CD4-positive, alpha-beta T cell treated with Interferon alpha-2 for 1 hour (primary cell): ENCODE measurements around the gene TNS3.

Experiments used
- DNase-seq, 2 donors: peaks; one replicate each; pipeline ENCODE4 v3.0.0-alpha.2; 2020 to 2022

TNS3 gene

DNA sequence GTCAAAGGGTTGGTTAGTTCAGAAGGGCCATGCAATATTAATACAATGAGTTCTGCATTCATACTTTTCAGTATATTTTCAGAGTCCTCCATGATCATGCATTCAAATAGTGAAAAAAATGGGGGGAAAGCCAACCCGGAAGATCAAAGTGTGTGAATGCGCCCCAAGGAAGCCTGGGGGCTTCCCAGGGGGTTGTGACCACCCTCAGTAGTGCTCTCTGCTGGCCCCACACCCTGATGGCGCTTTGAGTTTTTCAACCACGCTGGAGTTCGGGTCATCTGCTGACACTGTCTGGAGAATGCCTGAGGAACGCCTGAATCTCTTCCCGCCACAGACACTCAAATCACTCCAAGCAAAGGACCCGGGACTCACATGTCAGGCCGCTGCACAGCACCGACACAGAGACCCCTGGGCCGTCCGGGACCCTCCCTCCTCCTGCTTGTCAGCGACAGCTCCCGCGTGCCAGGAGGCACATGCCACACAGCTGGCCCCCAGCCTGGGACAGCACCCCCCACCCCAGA is 1.0 kb downstream of the TNS3 start:
- no peak for DNase-seq

DNA sequence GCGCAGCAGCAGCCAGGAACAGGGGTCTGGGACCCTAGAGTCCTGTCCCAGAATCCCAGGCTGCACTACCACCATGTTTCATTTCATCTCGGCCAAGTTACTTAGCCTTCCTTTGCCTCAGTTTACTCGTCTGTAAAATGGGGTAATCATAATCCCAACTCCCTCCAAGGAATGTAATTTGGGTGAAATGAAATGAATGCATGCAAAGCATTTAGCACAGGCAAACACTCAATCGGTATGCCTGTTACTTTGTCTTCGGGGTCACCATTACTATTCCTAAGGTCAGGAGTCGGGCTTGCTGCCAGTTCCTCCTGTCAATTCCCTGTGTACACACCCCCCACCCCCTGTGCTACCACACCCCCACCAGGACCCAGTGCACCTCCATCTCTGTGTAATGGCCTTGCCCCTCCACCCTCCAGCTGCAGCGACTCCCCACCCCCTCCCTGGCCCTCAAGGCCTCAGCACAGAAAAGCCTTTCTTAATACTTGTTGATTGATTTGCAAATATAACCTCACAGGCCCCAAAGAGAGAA is 1.7 kb downstream of the TNS3 start:
- DNase-seq = no peak

DNA sequence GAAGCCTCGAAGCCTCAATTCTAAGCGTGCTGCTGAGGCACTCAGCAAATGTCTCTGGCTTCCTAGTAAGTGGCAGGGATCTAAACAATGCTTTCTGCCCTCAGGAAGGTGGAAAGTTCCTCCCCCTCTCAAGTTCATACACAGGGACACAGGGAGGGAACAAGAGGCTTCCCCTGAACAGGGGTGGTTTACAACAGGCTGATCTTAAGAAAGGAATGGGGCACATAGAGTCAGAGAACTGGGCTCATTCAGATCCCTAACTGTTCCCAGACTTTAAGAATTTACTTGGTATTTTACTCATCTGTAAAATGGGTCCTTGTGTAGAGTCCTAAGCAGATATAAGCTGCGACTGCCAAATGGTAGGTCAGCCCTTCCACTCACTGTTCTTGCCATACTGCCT is 2.5 kb downstream of the TNS3 start:
- no peak for DNase-seq

DNA sequence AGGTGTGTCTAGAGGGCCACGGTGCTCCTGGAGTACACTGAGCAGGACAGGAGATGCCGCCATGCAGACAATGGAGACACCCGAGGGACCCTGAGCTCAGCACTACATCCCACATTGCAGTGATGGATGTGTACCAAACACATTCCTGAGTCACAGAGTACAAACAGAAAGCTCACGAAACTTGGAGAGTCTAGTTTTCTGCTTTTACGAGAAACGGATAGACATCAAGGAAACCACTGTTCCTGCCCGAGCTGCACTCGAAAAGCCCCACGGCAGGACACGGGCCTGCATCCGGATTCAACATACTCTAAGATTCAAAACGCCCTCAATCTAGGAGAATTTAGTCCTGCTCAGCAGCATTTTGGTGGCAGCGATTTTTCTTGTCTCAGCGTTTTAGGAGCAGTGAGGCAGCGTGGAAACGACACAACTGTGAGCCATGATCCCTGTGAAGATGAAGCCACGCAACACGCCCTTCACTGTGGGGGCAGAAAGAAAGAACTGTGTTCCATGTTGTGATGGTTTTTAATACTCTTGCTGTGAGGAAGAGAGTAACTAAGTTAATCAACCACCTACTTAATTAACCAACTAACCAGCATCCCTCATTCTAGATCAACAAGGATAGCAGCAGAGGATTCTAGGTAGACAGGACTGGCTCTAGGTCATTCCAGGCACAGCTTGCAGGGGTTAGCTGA is 3.2 kb downstream of the TNS3 start:
- no peak for DNase-seq

DNA sequence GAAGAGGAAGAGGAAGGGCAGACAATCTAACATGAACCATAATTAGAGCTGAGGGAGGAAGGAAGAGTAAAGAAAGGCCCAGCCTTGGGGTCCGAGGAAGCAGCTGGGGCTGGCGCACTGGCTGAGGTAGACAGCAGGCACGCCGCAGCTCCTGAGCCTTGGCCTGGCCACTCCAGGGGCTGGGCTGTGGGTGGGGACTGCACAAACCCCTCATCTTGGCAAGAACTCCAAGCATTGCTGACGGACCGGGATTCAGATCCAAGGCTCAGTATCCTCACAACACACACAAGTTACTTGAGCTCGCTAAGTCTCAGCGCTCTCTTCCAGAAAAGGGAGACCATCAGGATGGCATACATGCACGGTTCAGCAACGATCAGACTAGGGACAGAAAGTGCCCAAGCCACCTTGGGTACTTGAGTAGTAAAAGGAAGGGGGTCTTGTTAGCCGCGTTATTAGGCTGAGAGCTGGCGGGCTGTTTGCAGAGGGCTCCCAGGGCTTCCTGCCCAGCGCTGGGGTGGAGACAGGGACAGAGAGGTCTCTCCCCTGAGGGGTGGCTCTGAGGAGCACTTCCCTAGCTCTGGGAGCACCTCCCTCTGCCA is 4.5 kb downstream of the TNS3 start:
- DNase-seq = no peak

DNA sequence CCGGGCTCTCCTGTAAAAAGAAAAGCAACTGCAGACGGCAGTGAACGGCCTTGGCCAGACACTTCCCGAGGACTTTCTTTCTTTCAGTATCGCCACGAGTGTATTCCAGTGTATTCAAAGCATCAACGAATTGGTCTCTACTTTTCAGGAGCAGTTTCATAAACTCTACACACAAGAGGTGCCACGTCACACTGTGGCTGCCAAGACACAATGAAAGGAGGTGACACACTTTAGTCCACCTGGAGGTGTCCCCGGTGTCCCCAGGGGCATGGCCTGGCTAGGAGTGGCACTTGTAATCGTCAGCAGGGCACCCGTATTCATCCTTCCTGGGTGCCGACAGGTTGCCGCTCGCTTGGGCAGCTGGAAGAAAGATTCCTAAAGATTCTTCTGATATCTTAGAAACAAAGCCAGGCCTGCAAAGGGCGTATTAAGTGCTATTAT is 5.0 kb downstream of the TNS3 start:
- no peak for DNase-seq

DNA sequence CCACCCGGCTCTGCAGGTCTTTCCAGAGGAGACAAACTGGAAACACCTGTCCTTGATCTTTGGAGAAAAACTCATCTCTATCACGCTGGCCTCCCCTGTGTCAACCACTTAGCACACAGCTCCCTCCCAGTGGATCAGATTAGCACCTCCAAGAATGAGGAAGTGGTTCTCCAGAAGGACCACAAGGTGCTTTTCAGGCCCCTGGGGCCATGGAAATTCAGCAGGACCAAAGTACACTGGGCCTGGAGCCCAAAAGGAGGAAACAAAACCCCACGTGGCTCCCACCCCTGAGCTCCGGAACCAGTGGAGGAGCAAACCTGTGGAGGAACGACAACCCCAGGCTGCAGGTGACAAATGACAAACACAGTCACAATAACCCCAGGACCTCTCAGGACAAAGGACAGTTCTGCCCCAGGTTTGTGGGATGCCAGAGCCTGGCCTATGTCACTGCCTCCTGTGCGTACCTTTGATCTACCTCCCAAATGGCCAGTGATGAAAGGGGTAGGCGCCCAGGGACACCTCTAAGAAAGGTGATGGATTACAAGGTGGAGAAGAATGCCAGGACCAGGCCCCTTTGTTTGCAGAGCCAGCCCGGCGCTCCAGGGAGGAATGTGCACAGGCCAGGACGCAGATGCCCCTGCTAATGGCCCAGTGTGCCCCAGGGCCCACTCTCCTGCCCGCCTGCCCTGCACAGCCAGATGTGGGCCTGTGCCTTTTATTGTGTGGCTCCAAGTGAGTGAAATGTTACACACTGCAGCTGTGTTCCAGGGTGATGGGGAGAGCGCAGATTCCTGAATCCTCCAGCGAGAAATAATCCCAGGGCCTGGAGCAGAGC is 5.7 kb downstream of the TNS3 start:
- DNase-seq = no peak

DNA sequence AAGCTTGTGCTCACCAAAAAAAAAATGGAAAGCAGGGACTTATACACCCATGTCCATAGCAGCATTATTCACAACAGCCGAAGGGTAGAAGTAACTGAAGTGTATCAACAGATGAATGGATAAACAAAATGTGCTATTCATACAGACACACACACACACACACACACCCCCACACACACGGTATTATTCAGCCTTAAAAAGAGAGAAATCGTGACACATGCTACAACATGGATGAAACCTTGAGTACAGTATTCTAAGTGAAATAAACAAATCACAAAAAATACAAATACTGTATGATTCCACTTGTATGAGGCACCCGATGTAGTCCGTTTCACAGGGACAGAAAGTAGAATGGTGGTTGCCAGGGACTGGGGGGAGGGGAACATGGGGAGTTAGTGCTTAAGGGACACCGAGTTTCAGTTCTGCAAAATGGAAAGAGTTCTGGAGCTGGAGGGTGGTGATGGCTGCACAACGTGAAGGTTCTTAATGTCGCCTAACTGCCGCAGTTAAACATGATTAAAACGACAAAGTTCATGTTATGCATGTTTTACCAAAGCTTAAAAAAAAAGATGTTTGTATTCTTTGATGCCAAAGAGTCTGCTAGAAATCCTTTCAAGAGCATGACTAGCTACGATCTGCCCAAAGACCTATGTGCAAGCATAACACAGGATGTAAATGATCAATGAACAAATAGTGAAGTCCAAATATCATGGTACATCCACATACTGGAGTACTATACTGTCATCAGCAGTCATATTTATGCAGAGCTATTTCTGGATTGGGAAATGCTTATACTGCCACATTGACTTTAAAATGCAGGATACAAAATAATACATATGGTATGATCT is 7.2 kb downstream of the TNS3 start:
- DNase-seq = peak in 1 of 2 donors; percentile 66

DNA sequence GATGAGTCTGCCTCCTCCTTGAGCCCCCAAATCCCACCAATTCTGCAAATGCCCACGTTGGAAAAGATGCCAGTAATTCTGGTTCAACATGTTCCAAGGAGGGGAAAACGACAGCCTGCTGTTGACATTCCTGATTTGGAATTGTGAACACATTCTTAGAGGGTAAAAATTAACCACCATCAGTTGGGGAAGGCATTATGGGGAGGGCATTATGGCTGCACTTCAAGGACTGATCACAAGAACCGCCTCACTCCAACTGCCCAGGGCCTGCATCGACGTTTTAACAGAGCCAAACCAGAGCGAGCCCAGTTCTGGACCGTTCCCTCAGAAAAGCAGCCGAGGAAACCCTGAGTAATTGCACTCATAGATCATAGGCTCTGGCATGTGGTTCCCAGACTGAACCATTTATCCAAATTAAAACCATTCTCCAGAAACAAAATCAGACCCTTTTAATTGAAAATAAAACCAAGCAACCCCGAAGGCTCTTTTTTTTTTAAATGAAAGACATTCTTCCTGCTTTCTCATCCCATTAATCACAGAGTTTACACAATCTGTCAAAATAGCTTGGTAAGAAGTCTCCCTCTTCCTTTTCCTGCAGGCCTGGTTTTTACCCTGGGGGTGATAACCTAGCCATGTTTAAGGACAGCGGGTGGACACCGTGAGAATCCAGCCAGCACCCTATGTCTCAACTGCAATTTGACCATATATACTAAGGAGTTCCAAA is 8.0 kb downstream of the TNS3 start:
- no peak for DNase-seq

DNA sequence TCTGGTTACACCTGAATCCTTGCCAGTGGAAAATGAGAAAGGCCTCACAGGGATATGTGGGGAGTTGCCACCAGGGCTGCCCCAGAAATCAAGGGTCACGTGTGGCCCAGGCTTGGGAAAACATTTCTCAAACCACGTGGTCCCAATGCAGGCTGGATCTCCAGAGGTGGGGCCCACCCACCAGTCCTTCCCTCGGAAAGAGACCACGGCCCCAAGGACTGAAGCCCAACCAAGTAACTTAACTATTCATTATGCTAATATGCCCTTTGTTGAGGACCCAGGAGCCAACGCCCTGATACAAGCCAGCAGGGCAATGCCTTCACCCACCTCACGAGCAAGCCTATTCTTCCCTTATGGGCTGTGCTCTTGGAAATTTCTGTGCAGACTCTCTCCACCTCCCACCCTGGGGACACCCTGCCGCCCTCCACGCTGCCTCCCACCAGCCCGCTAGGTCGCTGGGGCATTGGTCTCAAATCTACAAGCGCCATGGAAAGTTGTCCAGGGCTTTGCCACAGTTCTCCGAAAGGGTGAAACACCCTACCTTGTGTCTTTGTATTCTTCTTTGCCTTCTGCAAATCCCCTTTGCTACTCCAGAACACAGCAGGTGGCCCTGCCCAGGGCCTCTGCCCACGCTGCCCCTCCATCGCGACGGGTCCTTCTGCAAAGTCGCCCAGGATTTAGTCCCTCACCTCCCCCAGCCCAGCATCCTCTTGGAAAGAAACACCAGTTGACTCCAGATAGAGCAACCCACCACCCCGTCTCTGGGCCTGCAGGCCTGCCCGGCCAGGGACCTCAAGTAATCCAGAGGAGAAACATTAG is 8.8 kb downstream of the TNS3 start:
- no peak for DNase-seq

DNA sequence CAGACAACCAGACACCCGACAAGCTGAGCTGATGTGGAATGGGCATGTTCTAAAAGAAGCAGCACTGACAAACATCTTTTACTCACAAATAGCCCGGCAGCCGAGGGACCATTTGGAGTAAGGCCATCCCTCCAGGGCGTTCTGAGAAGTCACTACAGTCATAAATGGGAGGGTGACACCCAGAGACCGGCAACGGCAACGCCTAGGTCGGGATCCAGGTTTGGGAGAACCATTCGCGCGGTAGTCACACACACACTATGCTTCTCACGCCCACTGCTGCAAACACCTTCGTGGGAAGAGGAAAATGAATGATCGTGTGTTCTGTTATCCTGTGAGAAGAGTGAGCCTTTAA is 9.8 kb downstream of the TNS3 start:
- no peak for DNase-seq

DNA sequence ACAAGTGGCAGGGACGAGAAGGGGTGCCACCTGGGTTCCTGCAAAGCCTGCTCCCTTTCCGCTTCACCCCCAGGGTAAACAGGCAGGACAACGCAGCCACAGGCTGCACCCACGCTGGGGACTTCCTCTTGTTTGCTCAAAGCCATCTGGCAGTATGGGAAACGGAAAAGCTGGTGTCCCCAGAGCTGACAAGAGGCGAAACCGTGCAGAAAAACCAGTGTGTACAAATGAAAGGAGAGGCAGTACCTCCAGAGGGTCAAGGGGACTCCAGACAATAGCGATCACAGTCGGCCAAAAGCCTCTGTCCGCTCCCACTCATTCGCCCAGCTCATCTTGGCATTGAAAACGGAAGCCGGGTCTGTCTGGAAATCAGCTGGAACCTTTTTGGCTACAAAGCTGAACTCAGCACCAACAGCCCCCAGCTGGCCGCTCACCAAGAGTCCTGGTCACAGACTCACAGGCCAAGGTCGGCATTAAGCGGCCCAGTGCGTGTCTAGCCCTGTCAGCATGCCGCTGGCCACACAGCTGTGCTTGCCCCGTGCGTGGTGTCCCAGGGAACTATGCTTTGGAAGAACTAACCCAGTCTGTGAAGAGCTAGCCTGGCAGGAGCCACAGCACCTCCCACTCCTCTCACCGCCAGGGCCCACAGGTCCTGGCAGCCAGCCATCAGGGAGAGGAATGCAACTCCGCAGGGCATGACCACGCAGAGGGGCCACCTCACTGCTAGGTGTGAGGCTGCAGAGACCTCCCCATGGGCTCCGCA is 10.4 kb downstream of the TNS3 start:
- no peak for DNase-seq

DNA sequence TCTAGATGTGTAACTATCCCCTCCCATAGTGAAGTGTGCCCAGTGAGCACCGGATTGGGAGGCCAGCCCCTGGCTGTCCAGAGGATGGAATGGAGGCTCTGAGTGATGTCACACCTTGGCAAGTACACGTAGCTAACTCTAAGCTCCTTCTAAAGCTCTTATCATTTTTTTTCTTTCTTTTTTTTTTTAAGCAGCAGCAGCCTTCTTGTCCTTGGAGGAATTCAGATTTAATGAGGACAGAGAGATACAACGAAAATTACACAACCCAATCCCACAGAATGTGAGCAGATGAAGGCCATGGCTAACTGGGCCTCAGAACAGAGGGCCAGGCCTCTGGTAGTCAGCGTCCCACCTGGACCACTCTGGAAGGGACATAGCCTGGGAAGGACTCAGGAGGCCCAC is 11.3 kb downstream of the TNS3 start:
- no peak for DNase-seq

DNA sequence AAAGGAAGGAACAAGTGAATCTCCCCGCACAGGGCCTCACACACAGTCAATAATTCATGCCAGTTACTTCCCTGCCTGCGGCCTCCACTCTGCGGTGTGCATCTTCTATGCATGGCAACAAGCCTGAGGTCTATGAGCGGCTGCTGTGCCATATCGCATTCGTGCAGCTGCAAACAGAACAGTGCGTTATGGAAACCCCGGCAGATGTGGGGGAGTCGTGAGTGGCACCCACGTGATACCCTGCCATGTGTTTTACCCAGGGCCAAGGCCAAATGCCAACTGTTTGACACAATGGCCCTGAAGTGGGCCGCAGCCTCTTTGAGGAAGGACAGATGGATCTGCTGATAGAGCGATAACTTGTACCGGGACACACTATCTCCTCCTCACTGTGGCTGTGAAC is 13.4 kb downstream of the TNS3 start:
- DNase-seq = no peak

DNA sequence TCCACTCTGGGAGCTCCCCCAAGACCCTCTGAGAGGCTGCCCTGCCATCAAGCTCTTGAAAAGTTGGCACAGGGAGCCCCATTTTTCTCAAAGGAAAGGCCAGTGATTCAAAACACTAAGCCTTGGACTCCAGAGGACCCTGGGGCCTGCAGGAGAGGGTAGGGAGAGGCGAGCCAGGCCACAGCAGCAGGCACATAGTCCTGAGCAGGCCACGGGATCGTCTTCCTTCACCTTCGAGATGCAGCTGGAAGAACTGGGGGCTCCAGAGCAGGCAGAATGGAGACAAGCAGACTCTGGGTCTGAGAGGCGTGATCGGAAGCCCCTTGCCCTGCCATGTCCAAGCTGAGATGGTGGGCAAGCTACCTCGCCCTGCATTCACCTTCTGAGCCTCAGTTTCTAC is 13.9 kb downstream of the TNS3 start:
- no peak for DNase-seq

DNA sequence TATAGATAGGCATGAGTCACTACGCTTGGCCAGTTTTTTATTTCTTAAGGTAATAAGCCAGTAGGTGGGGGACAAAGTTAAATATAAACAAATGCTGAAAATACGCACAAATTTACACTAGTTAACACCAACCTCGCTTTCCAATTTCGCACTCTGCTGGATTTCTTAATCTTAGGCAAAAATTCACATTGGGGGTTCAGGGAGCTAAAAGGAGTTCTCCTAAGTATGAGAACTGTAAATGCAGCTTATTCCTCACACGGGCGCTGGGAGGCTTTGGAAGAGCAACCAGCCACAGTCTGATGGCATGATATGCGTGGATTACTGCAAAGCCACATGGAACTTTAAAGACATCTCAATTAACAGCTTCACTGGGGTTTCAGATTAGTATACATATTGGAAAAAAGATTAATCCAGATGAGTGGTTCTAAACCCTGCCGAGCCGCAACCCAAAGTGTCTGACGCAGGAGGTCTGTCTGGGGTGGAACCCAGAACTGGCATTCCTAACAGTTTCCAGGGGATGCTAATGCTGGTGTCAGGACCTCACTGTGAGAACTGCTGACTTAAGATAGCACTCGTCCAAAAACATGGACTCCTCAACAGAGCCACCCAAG is 16.2 kb downstream of the TNS3 start:
- DNase-seq = no peak

DNA sequence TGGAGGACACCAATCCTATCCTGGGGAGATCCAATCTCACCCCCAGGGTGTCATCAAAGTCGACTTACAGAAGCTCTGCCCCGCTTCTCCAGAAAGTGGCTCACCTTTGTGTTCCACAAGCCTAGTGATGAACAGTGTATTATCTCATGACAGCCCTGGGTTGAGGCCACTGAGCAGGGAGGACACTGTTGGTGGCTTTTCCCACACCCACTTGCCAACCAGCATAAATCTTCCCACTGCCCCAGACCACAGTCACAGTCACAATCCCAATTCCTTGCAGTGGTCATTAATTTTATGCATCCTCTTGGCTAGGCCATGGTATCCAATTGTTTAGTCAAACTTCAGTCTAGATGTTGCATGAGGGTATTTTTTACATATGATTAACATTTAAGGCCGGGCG is 18.4 kb downstream of the TNS3 start:
- no peak for DNase-seq

DNA sequence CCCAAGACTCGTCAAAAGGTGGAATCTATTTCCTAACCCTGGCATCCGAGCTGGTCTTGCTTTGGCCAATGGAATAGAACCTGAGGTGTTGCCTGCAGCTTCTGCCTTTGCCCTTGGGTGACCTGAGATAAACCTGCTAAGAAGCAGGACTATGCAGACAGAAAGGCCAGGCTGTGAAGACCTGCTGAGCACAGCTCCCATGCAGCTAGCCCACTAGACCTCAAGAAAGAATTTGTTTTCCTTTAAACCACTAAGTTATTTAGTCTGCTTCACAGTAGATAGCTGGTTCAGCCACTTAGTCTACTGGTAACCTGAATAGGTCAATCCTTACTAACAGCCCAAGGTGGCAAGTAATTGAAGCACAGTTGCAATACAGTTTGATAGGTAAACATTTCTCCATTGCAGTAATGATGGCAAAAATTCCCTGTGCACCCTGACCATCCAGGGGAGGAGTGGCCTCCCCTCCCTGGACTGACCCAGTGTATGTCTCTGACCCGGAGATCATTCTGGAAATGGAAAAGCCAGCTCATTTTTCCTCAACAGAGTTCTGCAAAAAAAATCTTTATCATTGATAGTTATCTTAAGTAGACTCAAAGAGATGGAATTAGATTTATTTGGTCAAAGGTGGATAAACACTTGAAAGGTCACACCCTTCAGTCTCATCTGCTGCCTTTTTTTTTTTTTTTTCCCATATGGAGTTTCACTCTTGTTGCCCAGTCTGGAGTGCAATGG is 20.0 kb downstream of the TNS3 start:
- DNase-seq = no peak
